ENCODE results near the gene N4BP2L1.
"Not testable (repeated sequence)": the region's sequence is repeated elsewhere in the genome, so short reads cannot be mapped to it uniquely, and the experiment has no call there.

N4BP2L1 gene

GRCh38 chr13:32407854-32408253, 20.1 kb downstream of the N4BP2L1 start:
- intact Hi-C loops (cut with DNase I) = no loop called here
- no peak for DNase-seq

- no peak for DNase-seq
- intact Hi-C loops (cut with DNase I) = no loop called here
These were observed 24.8 kb downstream of the N4BP2L1 start for GRCh38 chr13:32403108-32403507.

GRCh38 chr13:32391101-32391619, 36.8 kb downstream of the N4BP2L1 start:
- intact Hi-C loops (cut with DNase I) = no loop called here
- no peak for DNase-seq

GRCh38 chr13:32390484-32390883, 37.4 kb downstream of the N4BP2L1 start:
- DNase-seq = no peak
- intact Hi-C loops (cut with DNase I) = no loop called here

GRCh38 chr13:32390048-32390447, 37.9 kb downstream of the N4BP2L1 start:
- intact Hi-C loops (cut with DNase I) = no loop called here
- no peak for DNase-seq

GRCh38 chr13:32385410-32385809, 42.5 kb downstream of the N4BP2L1 start:
- intact Hi-C loops (cut with DNase I) = no loop called here
- no peak for DNase-seq

GRCh38 chr13:32384702-32385101, 43.2 kb downstream of the N4BP2L1 start:
- intact Hi-C loops (cut with DNase I) = loop anchor here (5.0 kb wide), 1 partner anchor 58 kb away; no protein-coding TSS in a partner anchor
- no peak for DNase-seq

- DNase-seq = no peak
- intact Hi-C loops (cut with DNase I) = loop anchor here (5.0 kb wide), 1 partner anchor 58 kb away; no protein-coding TSS in a partner anchor
These were observed 43.9 kb downstream of the N4BP2L1 start for GRCh38 chr13:32383836-32384618.

GRCh38 chr13:32381539-32381938, 46.4 kb downstream of the N4BP2L1 start:
- intact Hi-C loops (cut with DNase I) = loop anchor here (1.0 to 5.0 kb wide), 2 partner anchors 61 to 200 kb away; no protein-coding TSS in a partner anchor
- peak in 1 of 10 donors; percentile 19 for DNase-seq

- DNase-seq = no peak
- intact Hi-C loops (cut with DNase I) = no loop called here
These were observed 49.9 kb downstream of the N4BP2L1 start for GRCh38 chr13:32378012-32378411.

- intact Hi-C loops (cut with DNase I) = no loop called here
- no peak for DNase-seq
These were observed 51.1 kb downstream of the N4BP2L1 start for GRCh38 chr13:32376642-32377415.

- no peak for DNase-seq
- intact Hi-C loops (cut with DNase I) = no loop called here
These were observed 57.1 kb downstream of the N4BP2L1 start for GRCh38 chr13:32370805-32371204.

GRCh38 chr13:32362574-32362973, 65.4 kb downstream of the N4BP2L1 start:
- intact Hi-C loops (cut with DNase I) = no loop called here
- DNase-seq = no peak

GRCh38 chr13:32355935-32356334, 72.0 kb downstream of the N4BP2L1 start:
- DNase-seq; intact Hi-C loops (cut with DNase I): not testable (repeated sequence)

GRCh38 chr13:32354040-32354439, 73.9 kb downstream of the N4BP2L1 start:
- no peak for DNase-seq
- intact Hi-C loops (cut with DNase I) = no loop called here

GRCh38 chr13:32350839-32351441, 77.0 kb downstream of the N4BP2L1 start:
- DNase-seq; intact Hi-C loops (cut with DNase I): not testable (repeated sequence)
